D721Med (cell line): ENCODE results near the gene RASA2.

Experiments used
- DNase-seq: peaks from one replicate; pipeline ENCODE4 v3.0.0; 2011; ENCODE audit warnings: low spot score; ENCODE audit not compliant: insufficient read length
- FAIRE-seq: peaks from 2 replicates; lab custom pipeline; 2011; peaks lifted over from hg19 to GRCh38; lab: Jason Lieb, UNC
- TF ChIP-seq, protein P1 (sequence below): IDR thresholded peaks from 2 replicates; pipeline ENCODE4 v1.5.1; 2012; ENCODE audit warnings: mild to moderate bottlenecking, control low read depth; ENCODE audit not compliant: insufficient read depth; ENCODE audit errors: missing control alignments

The RASA2 gene

DNA sequence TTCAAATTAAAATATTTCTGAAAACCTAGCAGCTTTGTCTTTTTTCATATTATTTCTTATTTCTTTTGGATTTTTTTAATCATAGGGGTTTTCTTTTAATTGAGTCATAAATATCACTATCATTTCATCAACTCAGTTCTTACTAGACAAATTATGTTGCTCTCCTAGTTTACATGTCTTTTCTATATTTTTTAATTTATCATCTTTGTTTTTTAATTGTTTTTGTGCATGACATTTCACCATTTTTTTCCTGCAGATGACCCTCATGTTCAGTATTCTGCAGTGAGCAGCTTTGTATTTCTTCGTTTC is 89.9 kb downstream of the RASA2 start:
- no peak for FAIRE-seq
- no peak for DNase-seq
- TF ChIP-seq, protein P1, sequence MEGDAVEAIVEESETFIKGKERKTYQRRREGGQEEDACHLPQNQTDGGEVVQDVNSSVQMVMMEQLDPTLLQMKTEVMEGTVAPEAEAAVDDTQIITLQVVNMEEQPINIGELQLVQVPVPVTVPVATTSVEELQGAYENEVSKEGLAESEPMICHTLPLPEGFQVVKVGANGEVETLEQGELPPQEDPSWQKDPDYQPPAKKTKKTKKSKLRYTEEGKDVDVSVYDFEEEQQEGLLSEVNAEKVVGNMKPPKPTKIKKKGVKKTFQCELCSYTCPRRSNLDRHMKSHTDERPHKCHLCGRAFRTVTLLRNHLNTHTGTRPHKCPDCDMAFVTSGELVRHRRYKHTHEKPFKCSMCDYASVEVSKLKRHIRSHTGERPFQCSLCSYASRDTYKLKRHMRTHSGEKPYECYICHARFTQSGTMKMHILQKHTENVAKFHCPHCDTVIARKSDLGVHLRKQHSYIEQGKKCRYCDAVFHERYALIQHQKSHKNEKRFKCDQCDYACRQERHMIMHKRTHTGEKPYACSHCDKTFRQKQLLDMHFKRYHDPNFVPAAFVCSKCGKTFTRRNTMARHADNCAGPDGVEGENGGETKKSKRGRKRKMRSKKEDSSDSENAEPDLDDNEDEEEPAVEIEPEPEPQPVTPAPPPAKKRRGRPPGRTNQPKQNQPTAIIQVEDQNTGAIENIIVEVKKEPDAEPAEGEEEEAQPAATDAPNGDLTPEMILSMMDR: no peak

DNA sequence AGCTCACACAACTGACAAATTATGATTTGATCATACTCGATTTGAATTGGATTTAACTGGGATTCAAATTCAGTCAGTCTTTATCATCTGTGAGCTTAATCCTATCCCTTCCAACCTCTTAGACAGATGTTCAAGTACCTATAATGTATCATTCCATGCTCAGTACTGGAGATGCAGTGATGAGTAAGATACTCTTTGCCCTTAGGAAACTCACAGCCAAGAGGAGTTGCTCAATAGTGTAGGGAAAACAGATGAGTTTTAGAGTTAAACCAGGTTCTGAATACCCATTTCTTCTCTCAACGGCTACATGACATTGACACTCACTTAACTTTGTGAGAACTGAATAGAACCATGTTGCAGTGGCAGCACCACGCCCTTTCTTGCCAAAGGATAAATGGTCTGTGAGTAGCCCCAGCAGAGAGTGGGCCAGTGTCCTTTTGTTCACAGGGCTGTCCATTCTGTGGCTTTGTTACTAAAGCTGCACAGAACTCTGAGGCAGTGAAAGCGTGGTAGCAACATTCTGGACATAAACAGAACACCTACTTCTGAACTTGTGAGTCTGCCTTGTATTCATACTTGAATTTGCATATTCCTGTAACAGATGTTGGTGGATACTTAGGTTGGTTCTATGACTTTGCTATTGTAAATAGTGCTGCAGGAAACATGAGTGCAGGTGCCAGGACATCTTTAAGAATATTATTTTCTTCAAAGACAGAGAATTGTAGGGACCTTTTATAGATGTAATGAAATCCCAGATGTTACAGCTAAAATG is 91.6 kb downstream of the RASA2 start:
- FAIRE-seq (no peak), DNase-seq (no peak)
- TF ChIP-seq, protein P1: no peak

DNA sequence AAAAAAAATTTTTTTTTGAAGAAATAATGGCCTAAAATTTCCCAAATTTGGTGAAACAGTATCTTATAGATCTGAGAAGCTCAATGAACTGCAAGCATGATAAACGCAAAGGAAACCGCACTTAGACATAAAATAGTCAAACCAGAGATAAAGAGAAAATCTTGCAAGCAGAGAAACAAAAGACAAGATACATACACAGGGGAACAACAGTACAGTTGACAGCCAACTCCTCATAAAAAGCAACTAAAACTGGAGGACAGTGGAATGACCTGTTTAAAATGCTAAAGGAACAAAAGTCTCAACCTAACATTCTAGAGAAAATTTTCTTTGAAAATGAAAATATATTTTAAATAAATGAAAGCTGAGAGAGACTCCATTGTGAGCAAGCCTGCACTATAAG is 107.5 kb downstream of the RASA2 start:
- TF ChIP-seq, protein P1: no peak
- DNase-seq: no peak
- no peak for FAIRE-seq

DNA sequence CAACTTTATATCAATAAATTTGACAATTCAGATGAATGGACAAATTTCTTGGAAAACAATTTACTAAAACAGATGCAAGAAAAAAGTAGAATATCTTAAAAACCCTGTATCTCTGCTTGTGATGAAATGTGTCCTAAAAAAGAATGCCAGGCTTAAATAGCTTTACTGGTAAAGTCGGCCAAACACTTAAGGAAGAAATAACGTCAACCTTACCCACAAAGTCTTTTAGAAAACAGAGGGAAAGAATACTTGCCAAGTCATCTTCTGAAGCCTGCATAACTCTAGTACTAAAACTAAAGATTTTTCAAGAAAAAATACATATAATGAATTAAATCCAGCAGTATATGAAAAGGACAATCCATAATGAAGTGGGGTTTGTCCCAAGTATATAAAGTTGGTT is 111.1 kb downstream of the RASA2 start:
- DNase-seq (no peak), FAIRE-seq (no peak)
- TF ChIP-seq, protein P1: no peak

DNA sequence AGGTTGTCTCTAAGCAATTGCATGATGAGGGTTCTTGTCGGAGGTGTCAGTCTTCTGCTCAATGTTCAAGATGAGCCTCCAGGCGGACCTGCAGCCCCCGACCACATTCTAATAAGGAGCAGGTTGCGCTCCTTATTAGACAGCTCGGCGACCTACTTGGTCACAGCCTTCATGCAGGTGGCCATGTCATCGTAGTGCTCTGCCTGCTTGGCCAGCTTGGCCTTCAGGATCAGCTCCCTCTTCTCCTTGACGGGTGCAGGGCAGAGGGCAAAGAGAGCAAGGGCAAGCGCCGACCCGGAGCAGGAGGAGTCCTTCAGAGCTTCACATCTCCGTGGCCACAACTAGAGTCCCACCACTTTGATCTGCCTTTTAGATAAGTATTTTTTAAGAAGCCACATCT is 113.5 kb downstream of the RASA2 start:
- DNase-seq (no peak), FAIRE-seq (no peak)
- TF ChIP-seq, protein P1: no peak

DNA sequence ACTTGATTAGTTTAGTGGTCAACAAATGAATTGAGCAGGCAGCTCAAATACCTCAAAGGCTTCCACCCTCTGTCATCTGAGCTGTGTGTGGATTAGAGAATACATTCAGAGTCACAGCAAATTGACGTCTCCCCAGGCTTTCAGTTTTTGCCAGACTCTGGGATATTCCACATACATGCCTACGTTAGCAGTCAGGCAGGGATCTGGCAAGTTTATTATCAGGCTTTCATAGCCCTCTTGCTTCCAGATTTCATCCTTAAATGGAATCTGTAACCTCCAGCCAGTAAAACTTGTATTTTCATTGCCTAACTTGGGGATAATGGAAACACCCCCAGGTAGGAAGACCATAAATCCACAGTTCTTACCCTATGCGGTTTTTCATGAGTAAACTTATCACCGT is 115.9 kb downstream of the RASA2 start:
- TF ChIP-seq, protein P1: no peak
- no peak for DNase-seq

DNA sequence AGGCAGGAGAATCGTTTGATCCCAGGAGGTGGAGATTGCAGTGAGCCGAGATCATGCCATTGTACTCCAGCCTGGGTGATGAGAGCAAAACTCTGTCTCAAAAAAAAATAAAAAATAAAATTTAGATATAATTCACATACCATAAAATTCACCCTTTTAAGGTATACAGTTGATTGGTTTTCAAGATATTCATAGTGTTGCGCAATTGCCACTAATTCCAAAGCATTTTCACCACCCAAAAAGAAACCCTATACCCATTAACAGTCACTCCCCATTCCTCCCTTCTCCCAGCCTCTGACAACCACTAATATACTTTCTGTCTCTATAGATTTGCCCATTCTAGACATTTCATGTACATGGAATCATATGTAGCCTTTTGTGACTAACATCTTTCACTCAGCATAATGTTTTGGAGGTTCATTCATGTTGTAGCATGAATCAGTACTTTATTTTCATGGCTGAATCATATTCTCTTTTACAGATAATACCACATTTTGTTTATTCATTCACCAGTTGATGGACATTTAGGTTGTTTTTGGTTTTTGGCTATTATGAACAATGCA is 116.7 kb downstream of the RASA2 start:
- FAIRE-seq (no peak), DNase-seq (no peak)
- TF ChIP-seq, protein P1: no peak

More for the DNA sequence above, 115.9 kb downstream of the RASA2 start:
- FAIRE-seq: no peak
